ENCODE results near the gene RSU1. TPM values are rescaled to one million over a fixed set of nuclear protein-coding genes. Genes with fewer than 3 reads are reported as not detected.

RSU1 gene
- polyA plus RNA-seq, 2 of the 4 experiments (the other 2 are of a cell fraction), result 99.3 to 114 TPM

GRCh38 chr10:16803464-16803863, 13.8 kb downstream of the RSU1 start:
- no peak for TF ChIP-seq TP53 (CRISPR knock-in tag; IDR thresholded peaks at IDR 0.05)
- H3K9me3 ChIP-seq, result no peaks in the 10 kb centered on the region
- no peaks in the 10 kb centered on the region for H3K4me1 ChIP-seq
- whole genome bisulfite sequencing (ENCODE audit: missing lambda C conversion rate), result 92% methylated on average over 2 of the region's 2 CpGs
- no peak overlapping the region for H3K27ac ChIP-seq
- POLR2A ChIA-PET, result no interaction called here
- FAIRE-seq, result peak; percentile 39
- ATAC-seq, result no peak
- H3K4me2 ChIP-seq, result no peak overlapping the region
- H3K4me3 ChIP-seq, result no peak overlapping the region
- DNase-seq (ENCODE audit: low read depth in 1 of 2, low spot score in 1 of 2), result no peak
- CTCF ChIA-PET, result interaction anchor here (1.1 to 1.2 kb wide), 2 partner anchors 11 to 24 kb away, joined by 3 read pairs; no protein-coding TSS in a partner anchor

GRCh38 chr10:16799621-16800020, 17.6 kb downstream of the RSU1 start:
- H3K9me3 ChIP-seq, result no peaks in the 10 kb centered on the region
- TF ChIP-seq HMGXB4 (CRISPR knock-in tag; IDR thresholded peaks at IDR 0.05; ENCODE audit: borderline replicate concordance), result no peak
- no peak for TF ChIP-seq RAD21 (conservative IDR thresholded peaks at IDR 0.05 in 1 of 2, IDR thresholded peaks at IDR 0.05 in 1 of 2)
- POLR2A ChIA-PET, result no interaction called here
- CTCF ChIA-PET, result no interaction called here
- no peak for FAIRE-seq
- WGBS (ENCODE audit: missing lambda C conversion rate), result 91% methylated on average over 8 of the region's 8 CpGs
- no peak overlapping the region for H3K27ac ChIP-seq
- no peak for ATAC-seq
- no peak for DNase-seq (ENCODE audit: low read depth in 1 of 2, low spot score in 1 of 2)
- no peak overlapping the region for H3K4me2 ChIP-seq
- no peak overlapping the region for H3K4me3 ChIP-seq
- H3K4me1 ChIP-seq, result no peaks in the 10 kb centered on the region

GRCh38 chr10:16798571-16798970, 18.7 kb downstream of the RSU1 start:
- POLR2A ChIA-PET, result no interaction called here

GRCh38 chr10:16795410-16796073, 21.7 kb downstream of the RSU1 start:
- DNase-seq (ENCODE audit: low read depth in 1 of 2, low spot score in 1 of 2) (no peak), ATAC-seq (no peak), FAIRE-seq (no peak)
- TF ChIP-seq HOXB5 (CRISPR knock-in tag; IDR thresholded peaks at IDR 0.05) (no peak), HMGXB4 (CRISPR knock-in tag; IDR thresholded peaks at IDR 0.05; ENCODE audit: borderline replicate concordance) (no peak), CBX8 (IDR thresholded peaks at IDR 0.05) (no peak), RARB (CRISPR knock-in tag; IDR thresholded peaks at IDR 0.05) (no peak), MAZ (IDR thresholded peaks at IDR 0.05; ENCODE audit: borderline replicate concordance, low read depth, low read length) (no peak), ELK1 (IDR thresholded peaks at IDR 0.05; ENCODE audit: low read depth, low read length) (no peak), MAFK (IDR thresholded peaks at IDR 0.05; ENCODE audit: partially characterized antibody) (no peak), FOXS1 (CRISPR knock-in tag; IDR thresholded peaks at IDR 0.05) (no peak), ESRRA (IDR thresholded peaks at IDR 0.05; ENCODE audit: borderline replicate concordance, low read length) (no peak), E2F6 (IDR thresholded peaks at IDR 0.05; ENCODE audit: borderline replicate concordance, low read depth) (no peak), NFE2L2 (conservative IDR thresholded peaks at IDR 0.05; ENCODE audit: low read length) (no peak), BCL3 (IDR thresholded peaks at IDR 0.05) (no peak), CHD4 (IDR thresholded peaks at IDR 0.05; ENCODE audit: borderline replicate concordance) (no peak), HEYL (CRISPR knock-in tag; IDR thresholded peaks at IDR 0.05) (no peak)
- WGBS (ENCODE audit: missing lambda C conversion rate), result 81% methylated on average over 9 of the region's 9 CpGs
- H3K27ac ChIP-seq, result no peak overlapping the region
- H3K9me3 ChIP-seq, result no peaks in the 10 kb centered on the region
- H3K4me3 ChIP-seq, result no peak overlapping the region
- CTCF ChIA-PET, result interaction anchor here (1.2 to 2.8 kb wide), 2 partner anchors 18 to 893 kb away, joined by 3 to 7 read pairs; no protein-coding TSS in a partner anchor
- POLR2A ChIA-PET, result interaction anchor here (0.6 kb wide), 1 partner anchor 10 kb away, joined by 5 read pairs; no protein-coding TSS in a partner anchor
- no peaks in the 10 kb centered on the region for H3K4me1 ChIP-seq
- H3K4me2 ChIP-seq, result no peak overlapping the region

More at GRCh38 chr10:16798571-16798970, 18.7 kb downstream of the RSU1 start:
- ATAC-seq (no peak), DNase-seq (ENCODE audit: low read depth in 1 of 2, low spot score in 1 of 2) (no peak), FAIRE-seq (no peak)
- Histone ChIP-seq H3K4me3 (no peak overlapping the region), H3K4me1 (no peaks in the 10 kb centered on the region), H3K27ac (no peak overlapping the region), H3K4me2 (no peak overlapping the region), H3K9me3 (no peaks in the 10 kb centered on the region)
- 90% methylated on average over 5 of the region's 5 CpGs for WGBS (ENCODE audit: missing lambda C conversion rate)
- no peak for TF ChIP-seq MAFK (IDR thresholded peaks at IDR 0.05; ENCODE audit: partially characterized antibody)
- CTCF ChIA-PET, result no interaction called here

Measured in A549 (cell line).